Activated CD8-positive, alpha-beta T cell treated with anti-CD3 and anti-CD28 coated beads for 36 hours (primary cell): ENCODE measurements around the gene TUBA1B. TPM values are rescaled to one million over a fixed set of nuclear protein-coding genes. Genes with fewer than 3 reads are reported as not detected.
A peak's percentile ranks its signal among the peaks of the same experiment; 100 is the strongest.

Experiments used
- ATAC-seq: fragments of 200-7000 bp; cut with Tn5 transposase; one replicate; pipeline ENCODE4 v1.10.0; 2021; ENCODE audit warnings: mild to moderate bottlenecking, moderate library complexity
- CTCF ChIA-PET: fragments of 350-600 bp; sonication (Branson Sonifier 250); formaldehyde crosslinking; loops from one replicate; lab custom pipeline; 2021; ENCODE audit warnings: antibody characterized with exemption; lab: Charles Lee
- POLR2A ChIA-PET: fragments of 350-600 bp; sonication (Branson Sonifier 250); formaldehyde crosslinking; loops from one replicate; lab custom pipeline; 2021; ENCODE audit warnings: antibody characterized with exemption; lab: Charles Lee
- DNase-seq: peaks from one replicate; pipeline ENCODE4 v3.0.0-alpha.2; 2020
- H3K27ac Mint-ChIP-seq: one replicate; pipeline ENCODE4 v1.8.0; 2021; ENCODE audit warnings: mild to moderate bottlenecking, mixed read lengths
- H3K27me3 Mint-ChIP-seq: one replicate; pipeline ENCODE4 v1.8.0; 2021; ENCODE audit warnings: mixed read lengths
- H3K36me3 Mint-ChIP-seq: one replicate; pipeline ENCODE4 v1.8.0; 2021; ENCODE audit warnings: low read depth, mixed read lengths
- H3K4me1 Mint-ChIP-seq: one replicate; pipeline ENCODE4 v1.8.0; 2021; ENCODE audit warnings: low read depth, mixed read lengths
- H3K4me3 Mint-ChIP-seq: one replicate; pipeline ENCODE4 v1.8.0; 2021; ENCODE audit warnings: mild to moderate bottlenecking, moderate library complexity, mixed read lengths
- H3K9me3 Mint-ChIP-seq: one replicate; pipeline ENCODE4 v1.8.0; 2021; ENCODE audit warnings: mixed read lengths
- intact Hi-C: fragments of 100-400 bp; cut with micrococcal nuclease; formaldehyde crosslinking; loops from one replicate; pipeline ENCODE4 v1.10.0; 2022
- total RNA-seq, 2 experiments: library from RNA; stranded (reverse); gene quantifications; one replicate each; pipeline ENCODE4 v1.2.3, GENCODE V29; 2021
- TF ChIP-seq, protein P1 (sequence below): fragments of 200-600 bp; IDR thresholded peaks from one replicate; pipeline ENCODE4 v1.8.0; 2022; ENCODE audit warnings: antibody characterized with exemption, mild to moderate bottlenecking

TUBA1B gene
- total RNA-seq, 2 experiments from 2014 or later: 2,169 to 2,181 TPM

DNA sequence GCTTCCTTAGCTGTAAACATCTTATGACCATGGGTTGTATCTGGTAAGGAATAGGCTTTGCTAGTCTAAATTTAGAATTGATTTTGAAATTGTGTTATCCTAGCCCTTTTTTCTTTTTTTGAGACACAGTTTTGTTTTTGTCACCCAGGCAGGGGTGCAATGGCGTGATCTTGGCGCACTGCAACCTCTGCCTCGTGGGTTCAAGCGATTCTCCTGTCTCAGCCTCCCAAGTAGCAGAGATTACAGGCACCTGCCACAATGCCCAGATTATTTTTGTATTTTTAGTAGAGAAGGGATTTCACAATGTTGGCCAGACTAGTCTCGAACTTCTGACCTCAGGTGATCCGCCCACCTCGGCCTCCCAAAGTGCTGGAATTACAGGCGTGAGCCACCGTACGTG, 2.4 kb upstream of the TUBA1B start:
- DNase-seq (no peak), ATAC-seq (no peak)
- H3K27ac Mint-ChIP-seq: no peak overlapping the region
- peak overlapping the region; percentile 83 for H3K4me3 Mint-ChIP-seq
- ChIA-PET POLR2A (interaction anchor here (4.7 to 5.0 kb wide), 2 partner anchors 55 to 132 kb away, joined by 60 to 72 read pairs; partner anchors contain the start of genes TUBA1A and TUBA1C), CTCF (interaction anchor here (1.5 to 4.0 kb wide), 3 partner anchors 55 to 225 kb away, joined by 3 to 32 read pairs (median 13); partner anchors contain the start of gene TUBA1A)
- intact Hi-C loops: no loop called here
- H3K36me3 Mint-ChIP-seq: peaks cover 28% of the 10 kb centered on the region
- no peaks in the 10 kb centered on the region for H3K27me3 Mint-ChIP-seq
- H3K9me3 Mint-ChIP-seq: no peaks in the 10 kb centered on the region
- TF ChIP-seq, protein P1, sequence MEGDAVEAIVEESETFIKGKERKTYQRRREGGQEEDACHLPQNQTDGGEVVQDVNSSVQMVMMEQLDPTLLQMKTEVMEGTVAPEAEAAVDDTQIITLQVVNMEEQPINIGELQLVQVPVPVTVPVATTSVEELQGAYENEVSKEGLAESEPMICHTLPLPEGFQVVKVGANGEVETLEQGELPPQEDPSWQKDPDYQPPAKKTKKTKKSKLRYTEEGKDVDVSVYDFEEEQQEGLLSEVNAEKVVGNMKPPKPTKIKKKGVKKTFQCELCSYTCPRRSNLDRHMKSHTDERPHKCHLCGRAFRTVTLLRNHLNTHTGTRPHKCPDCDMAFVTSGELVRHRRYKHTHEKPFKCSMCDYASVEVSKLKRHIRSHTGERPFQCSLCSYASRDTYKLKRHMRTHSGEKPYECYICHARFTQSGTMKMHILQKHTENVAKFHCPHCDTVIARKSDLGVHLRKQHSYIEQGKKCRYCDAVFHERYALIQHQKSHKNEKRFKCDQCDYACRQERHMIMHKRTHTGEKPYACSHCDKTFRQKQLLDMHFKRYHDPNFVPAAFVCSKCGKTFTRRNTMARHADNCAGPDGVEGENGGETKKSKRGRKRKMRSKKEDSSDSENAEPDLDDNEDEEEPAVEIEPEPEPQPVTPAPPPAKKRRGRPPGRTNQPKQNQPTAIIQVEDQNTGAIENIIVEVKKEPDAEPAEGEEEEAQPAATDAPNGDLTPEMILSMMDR: no peak
- peaks cover 21% of the 10 kb centered on the region for H3K4me1 Mint-ChIP-seq

DNA sequence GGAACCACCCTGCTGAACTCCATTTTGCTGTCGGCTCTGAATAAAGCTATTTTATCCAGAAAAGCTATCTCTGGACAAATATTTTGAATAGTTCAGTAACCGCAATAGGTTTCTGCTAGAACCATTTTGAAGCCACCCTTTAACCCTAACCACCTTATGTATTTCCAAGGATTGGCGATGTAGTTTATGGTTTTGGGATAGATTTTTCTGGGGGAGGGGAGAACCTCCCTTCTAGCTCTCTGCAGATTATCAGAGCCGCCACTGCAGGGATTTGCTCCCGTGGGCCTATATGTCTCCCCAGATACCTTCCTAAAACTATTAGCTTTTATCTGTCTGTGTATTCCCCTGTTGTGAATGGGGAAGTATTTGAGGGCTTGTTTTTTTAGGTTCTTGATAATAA, 1.8 kb upstream of the TUBA1B start:
- Mint-ChIP-seq H3K27me3 (no peaks in the 10 kb centered on the region), H3K9me3 (no peaks in the 10 kb centered on the region), H3K36me3 (peaks cover 34% of the 10 kb centered on the region), H3K27ac (no peak overlapping the region), H3K4me1 (peaks cover 21% of the 10 kb centered on the region), H3K4me3 (peak overlapping the region; percentile 83)
- ChIA-PET POLR2A (interaction anchor here (3.3 to 5.1 kb wide), 8 partner anchors 13 to 234 kb away, joined by 16 to 85 read pairs (median 41); partner anchors contain the start of genes KMT2D, LMBR1L, SPATS2 and TUBA1A), CTCF (interaction anchor here (0.6 to 4.2 kb wide), 7 partner anchors 15 to 226 kb away, joined by 3 to 52 read pairs (median 13); partner anchors contain the start of gene TUBA1A)
- DNase-seq (no peak), ATAC-seq (no peak)
- intact Hi-C loops: no loop called here
- TF ChIP-seq, protein P1: no peak

DNA sequence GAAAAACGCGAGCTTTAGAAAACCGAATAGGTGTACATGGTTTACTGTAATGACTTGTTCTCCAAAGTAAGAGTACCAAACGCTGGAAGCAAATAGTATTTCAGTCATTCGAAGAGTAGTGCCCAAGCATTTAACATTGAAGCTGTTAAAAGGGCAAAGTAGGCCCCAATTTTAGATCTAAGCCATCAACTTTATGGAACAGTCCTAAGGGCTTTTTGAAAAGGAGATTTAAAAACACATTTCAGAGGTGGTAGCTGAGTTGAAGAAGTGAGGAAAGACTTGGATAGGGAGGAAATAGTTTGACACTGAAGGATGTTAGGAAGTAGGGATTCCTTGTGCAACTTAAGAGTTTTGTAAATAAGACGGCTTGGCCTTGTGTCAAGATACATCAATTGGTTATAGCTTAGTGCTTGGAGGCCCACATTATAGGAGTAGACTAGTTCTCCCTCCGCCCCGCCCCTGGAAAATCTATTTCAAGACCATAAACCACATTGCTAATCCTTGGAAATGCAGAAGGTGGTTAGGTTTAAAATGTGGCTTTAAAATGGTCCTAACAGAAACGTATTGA, 783 bp upstream of the TUBA1B start:
- peaks cover 26% of the 10 kb centered on the region for H3K4me1 Mint-ChIP-seq
- peaks cover 44% of the 10 kb centered on the region for H3K36me3 Mint-ChIP-seq
- ChIA-PET CTCF (interaction anchor here (0.8 to 4.2 kb wide), 11 partner anchors 16 to 317 kb away, joined by 3 to 52 read pairs (median 5); partner anchors contain the start of genes SPATS2 and TUBA1A), POLR2A (interaction anchor here (0.7 to 5.1 kb wide), 32 partner anchors 10 to 280 kb away, joined by 3 to 85 read pairs (median 12); partner anchors contain the start of genes ARF3, DDX23, DHH and KMT2D)
- no peak for ATAC-seq
- TF ChIP-seq, protein P1: no peak
- H3K27ac Mint-ChIP-seq: peak overlapping the region; percentile 92
- peak overlapping the region; percentile 83 for H3K4me3 Mint-ChIP-seq
- no peaks in the 10 kb centered on the region for H3K9me3 Mint-ChIP-seq
- intact Hi-C loops: loop anchor here (2.0 kb wide), 1 partner anchor 57 kb away; the partner anchor contains the start of gene TUBA1A
- DNase-seq: no peak
- no peaks in the 10 kb centered on the region for H3K27me3 Mint-ChIP-seq

DNA sequence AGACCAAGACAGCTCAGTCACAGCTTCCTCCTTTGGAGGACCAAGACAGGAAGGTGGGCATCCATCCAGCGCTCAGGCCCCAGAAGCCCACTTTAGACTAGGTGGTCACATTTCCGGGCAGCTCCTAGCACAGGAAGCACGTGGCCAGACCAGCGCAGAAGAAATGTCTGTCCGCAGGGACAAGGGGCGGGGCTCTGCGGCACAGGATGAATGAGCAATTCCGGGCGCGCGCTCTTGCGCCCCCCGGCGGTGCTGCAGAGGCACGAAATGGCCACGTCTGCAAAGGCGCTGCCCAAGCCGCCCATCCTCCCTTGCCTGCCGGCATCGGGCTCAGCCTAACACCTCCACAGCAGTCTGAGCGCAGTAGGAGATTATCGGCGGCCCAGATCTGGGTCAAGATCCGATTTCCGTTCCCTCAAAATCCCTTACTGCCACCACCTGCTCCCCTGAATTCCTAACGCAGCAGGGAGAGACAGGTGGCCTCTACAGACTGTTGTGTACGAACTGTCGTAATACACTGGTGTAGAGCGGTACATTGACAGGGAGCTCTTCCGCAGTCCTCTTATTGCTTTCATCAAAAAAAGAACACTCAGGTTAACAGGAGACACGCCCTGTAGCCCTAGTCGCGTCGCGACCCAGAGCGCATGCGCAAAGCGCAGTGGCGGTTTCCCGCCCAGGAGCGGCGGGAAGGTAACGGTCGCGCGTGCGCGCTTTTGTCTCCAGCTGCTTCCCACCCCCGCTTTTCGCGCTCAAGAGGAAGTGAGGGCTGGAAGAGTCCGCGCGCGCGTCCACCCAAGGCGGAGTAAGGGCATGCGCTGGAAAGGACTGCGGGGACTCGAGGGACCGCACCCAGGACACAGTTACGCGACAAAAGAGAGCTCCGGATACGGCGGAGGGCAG, 794 bp downstream of the TUBA1B start:
- DNase-seq (peak; percentile 95), ATAC-seq (peak; percentile 67)
- Mint-ChIP-seq H3K4me3 (peak overlapping the region; percentile 83), H3K27ac (peak overlapping the region; percentile 98), H3K27me3 (no peaks in the 10 kb centered on the region), H3K36me3 (peaks cover 49% of the 10 kb centered on the region), H3K9me3 (no peaks in the 10 kb centered on the region), H3K4me1 (peaks cover 28% of the 10 kb centered on the region)
- intact Hi-C loops: loop anchor here (2.0 kb wide), 1 partner anchor 58 kb away; the partner anchor contains the start of gene TUBA1A
- TF ChIP-seq, protein P1: peak; percentile 95
- ChIA-PET POLR2A (interaction anchor here (0.5 to 5.1 kb wide), 69 partner anchors 9 to 1842 kb away, joined by 3 to 85 read pairs (median 5); partner anchors contain the start of genes ARF3, DDX23, DHH and KMT2D), CTCF (interaction anchor here (0.6 to 4.2 kb wide), 22 partner anchors 11 to 229 kb away, joined by 3 to 52 read pairs (median 4); partner anchors contain the start of genes KMT2D, LMBR1L, TROAP and TUBA1A)
